Measurements from ENCODE around the gene SYVN1. TPM values are rescaled to one million over a fixed set of nuclear protein-coding genes. Genes with fewer than 3 reads are reported as not detected.
A peak's percentile ranks its signal among the peaks of the same experiment; 100 is the strongest.

Gene SYVN1
- total and polyA plus RNA-seq, 7 donors = 5.1 to 43.5 (median 17.3) TPM

- 1% methylated on average over 64 of the region's 64 CpGs for WGBS, 2 donors
- Histone ChIP-seq H3K27ac (peak within 1 kb of the TSS; percentile 81 to 85 (median 82)), H3K4me3 (peak within 1 kb of the TSS; percentile 35 to 58 (median 49)), H3K27me3 (no peaks in the 10 kb centered on the region), H3K36me3 (peaks cover 9 to 39% (median 18%) of the 10 kb centered on the region in 4 donors), H3K4me1 (peaks cover 0 to 56% (median 48%) of the 10 kb centered on the region in 4 donors), H3K9me3 (no peaks in the 10 kb centered on the region)
- DNase-seq = peak; percentile 98
- intact Hi-C loops (cut with DNase I) = loop anchor here (2.0 to 10.0 kb wide), 4 partner anchors 15 to 503 kb away; partner anchors contain the start of genes CAPN1, CDC42BPG, MAP3K11 and PCNX3
- TF ChIP-seq EP300 (IDR thresholded peaks at IDR 0.05) (no peak), POLR2A (IDR thresholded peaks at IDR 0.05) (peak; percentile 59 to 80), POLR2AphosphoS5 (IDR thresholded peaks at IDR 0.05) (peak; percentile 89 to 94 (median 90))
Measured at GRCh38 chr11:65111744-65112545, 22.4 kb downstream of the SYVN1 start, which contains the start of gene TM7SF2. Gene TM7SF2 (plus strand): TSS chr11:65111872. CDS start chr11:65112016, 144 bp downstream.

- H3K27ac ChIP-seq = peak overlapping the region; percentile 81 to 85 (median 82)
- 63 to 66% methylated on average over 31 of the region's 31 CpGs for WGBS, 2 donors
Measured at GRCh38 chr11:65111159-65111743, 23.1 kb downstream of the SYVN1 start.

GRCh38 chr11:65110354-65110861, 23.9 kb downstream of the SYVN1 start:
- TF ChIP-seq EP300 (IDR thresholded peaks at IDR 0.05) (no peak), POLR2AphosphoS5 (IDR thresholded peaks at IDR 0.05) (no peak), CTCF (IDR thresholded peaks at IDR 0.05) (peak; percentile 95 to 100 (median 98)), POLR2A (IDR thresholded peaks at IDR 0.05) (no peak)
- H3K4me1 ChIP-seq = peaks cover 0 to 40% (median 34%) of the 10 kb centered on the region in 4 donors
- intact Hi-C loops (cut with DNase I) = loop anchor here (2.0 to 10.0 kb wide), 4 partner anchors 14 to 504 kb away; partner anchors contain the start of genes CAPN1, CDC42BPG, MAP3K11 and PCNX3
- WGBS, 2 donors = 11 to 18% methylated on average over 18 of the region's 18 CpGs
- H3K4me3 ChIP-seq = no peak overlapping the region
- peak; percentile 94 for DNase-seq
- peak overlapping the region; percentile 81 to 85 (median 82) for H3K27ac ChIP-seq
- H3K9me3 ChIP-seq = no peaks in the 10 kb centered on the region
- H3K27me3 ChIP-seq = no peaks in the 10 kb centered on the region
- H3K36me3 ChIP-seq = peaks cover 9 to 36% (median 16%) of the 10 kb centered on the region in 4 donors

More at GRCh38 chr11:65111159-65111743, 23.1 kb downstream of the SYVN1 start:
- H3K4me1 ChIP-seq = peaks cover 0 to 49% (median 41%) of the 10 kb centered on the region in 4 donors
- no peaks in the 10 kb centered on the region for H3K27me3 ChIP-seq
- TF ChIP-seq CTCF (IDR thresholded peaks at IDR 0.05) (no peak), POLR2A (IDR thresholded peaks at IDR 0.05) (no peak), POLR2AphosphoS5 (IDR thresholded peaks at IDR 0.05) (no peak), EP300 (IDR thresholded peaks at IDR 0.05) (no peak)
- H3K9me3 ChIP-seq = no peaks in the 10 kb centered on the region
- intact Hi-C loops (cut with DNase I) = loop anchor here (2.0 to 10.0 kb wide), 4 partner anchors 14 to 504 kb away; partner anchors contain the start of genes CAPN1, CDC42BPG, MAP3K11 and PCNX3
- DNase-seq = no peak
- H3K4me3 ChIP-seq = peak overlapping the region in 3 of 4 donors; percentile 49 to 58 (median 49)
- H3K36me3 ChIP-seq = peaks cover 9 to 39% (median 18%) of the 10 kb centered on the region in 4 donors

- TF ChIP-seq POLR2A (IDR thresholded peaks at IDR 0.05) (no peak), CTCF (IDR thresholded peaks at IDR 0.05) (no peak)
- Histone ChIP-seq H3K9me3 (no peaks in the 10 kb centered on the region), H3K36me3 (peaks cover 9 to 40% (median 16%) of the 10 kb centered on the region in 4 donors), H3K27me3 (no peaks in the 10 kb centered on the region), H3K27ac (peak overlapping the region in 1 of 4 donors; percentile 81), H3K4me3 (no peak overlapping the region), H3K4me1 (peaks cover 0 to 38% (median 34%) of the 10 kb centered on the region in 4 donors)
- intact Hi-C loops (cut with DNase I) = loop anchor here (2.0 to 10.0 kb wide), 4 partner anchors 13 to 505 kb away; partner anchors contain the start of genes CAPN1, CDC42BPG, MAP3K11 and PCNX3
- 90 to 93% methylated on average over 36 of the region's 36 CpGs for WGBS, 2 donors
- DNase-seq = no peak
Measured at GRCh38 chr11:65109231-65110198, 24.8 kb downstream of the SYVN1 start.
